Measurements from ENCODE around the gene LFNG. TPM values are rescaled to one million over a fixed set of nuclear protein-coding genes. Genes with fewer than 3 reads are reported as not detected.
A peak's percentile ranks its signal among the peaks of the same experiment; 100 is the strongest.

The LFNG gene
- polyA plus RNA-seq, 2 of the 4 experiments (the other 2 are of a cell fraction), result 2.3 to 7.3 TPM

GRCh38 chr7:2503056-2503941 is 16.3 kb upstream of the LFNG start:
- no peak for ATAC-seq
- TF ChIP-seq RFX5 (IDR thresholded peaks at IDR 0.05), result no peak
- no peak for TF ChIP-seq GATA3 (IDR thresholded peaks at IDR 0.05; ENCODE audit: borderline replicate concordance)
- no peak overlapping the region for H3K4me2 ChIP-seq
- no peak overlapping the region for H3K27ac ChIP-seq
- no peak for FAIRE-seq
- DNase-seq (ENCODE audit: low read depth in 1 of 2, low spot score in 1 of 2), result no peak
- CTCF ChIA-PET, result interaction anchor here (0.6 to 4.8 kb wide), 4 partner anchors 34 to 65 kb away, joined by 3 to 28 read pairs (median 3); no protein-coding TSS in a partner anchor
- WGBS (ENCODE audit: missing lambda C conversion rate), result 64% methylated on average over 15 of the region's 25 CpGs
- H3K4me1 ChIP-seq, result no peaks in the 10 kb centered on the region
- POLR2A ChIA-PET, result no interaction called here
- H3K4me3 ChIP-seq, result no peak overlapping the region
- no peaks in the 10 kb centered on the region for H3K9me3 ChIP-seq

GRCh38 chr7:2504128-2504888 is 15.3 kb upstream of the LFNG start:
- H3K27ac ChIP-seq, result no peak overlapping the region
- no peak overlapping the region for H3K4me3 ChIP-seq
- 76% methylated on average over 11 of the region's 21 CpGs for WGBS (ENCODE audit: missing lambda C conversion rate)
- H3K9me3 ChIP-seq, result no peaks in the 10 kb centered on the region
- FAIRE-seq (no peak), DNase-seq (ENCODE audit: low read depth in 1 of 2, low spot score in 1 of 2) (no peak), ATAC-seq (no peak)
- ChIA-PET CTCF (interaction anchor here (1.1 to 4.8 kb wide), 2 partner anchors 35 to 50 kb away, joined by 3 to 28 read pairs; no protein-coding TSS in a partner anchor), POLR2A (no interaction called here)
- no peak overlapping the region for H3K4me2 ChIP-seq
- TF ChIP-seq HEYL (CRISPR knock-in tag; IDR thresholded peaks at IDR 0.05) (no peak), HDAC2 (IDR thresholded peaks at IDR 0.05) (0 out of 2 replicates have a peak, but pooled peaks have one; percentile 28), TFCP2L1 (CRISPR knock-in tag; IDR thresholded peaks at IDR 0.05) (no peak), POLR2A (IDR thresholded peaks at IDR 0.05; ENCODE audit: low read length) (no peak), POLR2AphosphoS2 (conservative IDR thresholded peaks at IDR 0.05; ENCODE audit: low read length) (no peak)
- H3K4me1 ChIP-seq, result no peaks in the 10 kb centered on the region

DNA sequence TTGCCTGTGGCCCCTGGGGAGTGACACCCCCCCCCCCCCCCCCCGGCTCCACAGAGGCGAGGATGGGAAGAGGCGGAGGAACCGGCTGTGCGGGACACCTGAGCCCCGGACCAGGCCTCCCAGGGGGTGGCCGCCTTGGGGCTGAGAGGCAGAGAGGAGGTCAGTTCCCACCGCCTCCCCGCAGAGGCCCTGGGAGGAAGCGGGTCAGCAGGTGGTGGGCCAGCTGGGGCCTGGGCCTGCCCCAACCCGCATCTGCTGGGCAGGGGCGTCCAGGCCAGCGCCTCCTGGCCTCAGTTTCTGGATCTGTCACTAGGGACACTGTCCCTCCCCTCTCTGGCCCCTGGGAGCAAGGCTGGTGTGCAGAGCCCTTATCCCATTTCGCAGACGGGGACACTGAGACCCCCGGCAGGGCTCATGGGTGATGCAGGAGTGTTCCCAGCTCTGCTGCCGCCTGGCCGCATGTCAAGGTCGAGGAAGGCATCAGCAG is 14.6 kb upstream of the LFNG start:
- Histone ChIP-seq H3K4me1 (no peaks in the 10 kb centered on the region), H3K27ac (no peak overlapping the region), H3K9me3 (no peaks in the 10 kb centered on the region), H3K4me3 (no peak overlapping the region), H3K4me2 (no peak overlapping the region)
- ATAC-seq (no peak), FAIRE-seq (no peak), DNase-seq (ENCODE audit: low read depth in 1 of 2, low spot score in 1 of 2) (no peak)
- TF ChIP-seq CEBPB (IDR thresholded peaks at IDR 0.05) (no peak), ESRRA (IDR thresholded peaks at IDR 0.05; ENCODE audit: borderline replicate concordance, low read length) (no peak), FOXS1 (CRISPR knock-in tag; IDR thresholded peaks at IDR 0.05) (no peak), MYC (IDR thresholded peaks at IDR 0.05; ENCODE audit: borderline replicate concordance, low read length) (no peak), RARB (CRISPR knock-in tag; IDR thresholded peaks at IDR 0.05) (no peak), CTCF (IDR thresholded peaks at IDR 0.05) (no peak), ZFP36 (IDR thresholded peaks at IDR 0.05; ENCODE audit: borderline replicate concordance, partially characterized antibody) (no peak), HOXB5 (CRISPR knock-in tag; IDR thresholded peaks at IDR 0.05) (no peak), EHMT2 (IDR thresholded peaks at IDR 0.05; ENCODE audit: low read depth) (no peak), RAD21 (conservative IDR thresholded peaks at IDR 0.05 in 1 of 2, IDR thresholded peaks at IDR 0.05 in 1 of 2) (no peak), SREBF2 (IDR thresholded peaks at IDR 0.05) (no peak), E2F6 (IDR thresholded peaks at IDR 0.05; ENCODE audit: borderline replicate concordance, low read depth) (no peak), MAX (IDR thresholded peaks at IDR 0.05) (no peak), EP300 (IDR thresholded peaks at IDR 0.05) (no peak), GATA3 (IDR thresholded peaks at IDR 0.05; ENCODE audit: borderline replicate concordance) (no peak), MAFK (IDR thresholded peaks at IDR 0.05; ENCODE audit: partially characterized antibody) (no peak), HMGXB4 (CRISPR knock-in tag; IDR thresholded peaks at IDR 0.05; ENCODE audit: borderline replicate concordance) (no peak), HOXB13 (CRISPR knock-in tag; IDR thresholded peaks at IDR 0.05; ENCODE audit: low read depth) (no peak)
- TF ChIP-seq, protein P1, sequence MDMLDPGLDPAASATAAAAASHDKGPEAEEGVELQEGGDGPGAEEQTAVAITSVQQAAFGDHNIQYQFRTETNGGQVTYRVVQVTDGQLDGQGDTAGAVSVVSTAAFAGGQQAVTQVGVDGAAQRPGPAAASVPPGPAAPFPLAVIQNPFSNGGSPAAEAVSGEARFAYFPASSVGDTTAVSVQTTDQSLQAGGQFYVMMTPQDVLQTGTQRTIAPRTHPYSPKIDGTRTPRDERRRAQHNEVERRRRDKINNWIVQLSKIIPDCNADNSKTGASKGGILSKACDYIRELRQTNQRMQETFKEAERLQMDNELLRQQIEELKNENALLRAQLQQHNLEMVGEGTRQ (IDR thresholded peaks at IDR 0.05), result no peak
- TF ChIP-seq, protein P2, sequence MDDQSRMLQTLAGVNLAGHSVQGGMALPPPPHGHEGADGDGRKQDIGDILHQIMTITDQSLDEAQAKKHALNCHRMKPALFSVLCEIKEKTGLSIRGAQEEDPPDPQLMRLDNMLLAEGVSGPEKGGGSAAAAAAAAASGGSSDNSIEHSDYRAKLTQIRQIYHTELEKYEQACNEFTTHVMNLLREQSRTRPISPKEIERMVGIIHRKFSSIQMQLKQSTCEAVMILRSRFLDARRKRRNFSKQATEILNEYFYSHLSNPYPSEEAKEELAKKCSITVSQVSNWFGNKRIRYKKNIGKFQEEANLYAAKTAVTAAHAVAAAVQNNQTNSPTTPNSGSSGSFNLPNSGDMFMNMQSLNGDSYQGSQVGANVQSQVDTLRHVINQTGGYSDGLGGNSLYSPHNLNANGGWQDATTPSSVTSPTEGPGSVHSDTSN (IDR thresholded peaks at IDR 0.05), result no peak
- ChIA-PET POLR2A (no interaction called here), CTCF (interaction anchor here (4.8 kb wide), 1 partner anchor 35 kb away, joined by 28 read pairs; no protein-coding TSS in a partner anchor)
- 53% methylated on average over 3 of the region's 19 CpGs for WGBS (ENCODE audit: missing lambda C conversion rate)
